ENCODE data around the gene TNXB.
"Not testable (repeated sequence)": the region's sequence is repeated elsewhere in the genome, so short reads cannot be mapped to it uniquely, and the experiment has no call there.

Gene TNXB

GRCh38 chr6:32014547-32014946 lies 94.6 kb downstream of the TNXB start, which contains the start of gene C4B:
Gene C4B (plus strand): TSS chr6:32014795. CDS start chr6:32014846, 51 bp downstream.
- H2BK15ac ChIP-seq (ENCODE audit: low read depth, poor library complexity, severe bottlenecking); H3K14ac ChIP-seq (ENCODE audit: low read length in 2 of 2); H2BK120ac ChIP-seq (ENCODE audit: low read depth, low read length); H3K27me3 ChIP-seq (ENCODE audit: control insufficient read depth in 1 of 2, insufficient read depth in 1 of 2, low read length in 2 of 2); DNase-seq; H2BK12ac ChIP-seq (ENCODE audit: low read length in 2 of 2); H3K79me1 ChIP-seq (replicated peaks; ENCODE audit: low read length, poor library complexity, severe bottlenecking); H2BK5ac ChIP-seq (ENCODE audit: low read depth, low read length, poor library complexity, severe bottlenecking); H3K9ac ChIP-seq (ENCODE audit: low read length); H3K4me2 ChIP-seq (ENCODE audit: low read length, poor library complexity, severe bottlenecking); H3K4ac ChIP-seq (ENCODE audit: low read depth in 1 of 2, low read length in 2 of 2); H3K18ac ChIP-seq (ENCODE audit: low read depth in 1 of 2, low read length in 2 of 2); H3K27ac ChIP-seq (ENCODE audit: low read length, poor library complexity, severe bottlenecking); H2AFZ ChIP-seq (ENCODE audit: low read depth, low read length); H3K4me3 ChIP-seq (ENCODE audit: insufficient read depth in 1 of 2, low read depth in 1 of 2, low read length in 2 of 2); H3K9me3 ChIP-seq (ENCODE audit: control insufficient read depth, low read length); H4K8ac ChIP-seq (ENCODE audit: low read length); H3K23ac ChIP-seq (ENCODE audit: low read length in 2 of 2); H2AK5ac ChIP-seq (ENCODE audit: low read length, severe bottlenecking); H3K4me1 ChIP-seq (ENCODE audit: control insufficient read depth, insufficient read depth, low read depth, low read length); H4K91ac ChIP-seq (ENCODE audit: low read length); H3K36me3 ChIP-seq (ENCODE audit: control insufficient read depth in 1 of 2, insufficient read depth in 2 of 2, low read depth in 1 of 2, low read length in 2 of 2): not testable (repeated sequence)
- no CpG with 5 or more reads among the region's 6 CpGs for WGBS

- H2BK120ac ChIP-seq (ENCODE audit: low read depth, low read length); H2AFZ ChIP-seq (ENCODE audit: low read depth, low read length); H4K8ac ChIP-seq (ENCODE audit: low read length); H2BK15ac ChIP-seq (ENCODE audit: low read depth, poor library complexity, severe bottlenecking); H3K23ac ChIP-seq (ENCODE audit: low read length in 2 of 2); H3K4ac ChIP-seq (ENCODE audit: low read depth in 1 of 2, low read length in 2 of 2); DNase-seq; H3K14ac ChIP-seq (ENCODE audit: low read length in 2 of 2); H3K9ac ChIP-seq (ENCODE audit: low read length); H3K4me2 ChIP-seq (ENCODE audit: low read length, poor library complexity, severe bottlenecking); H3K9me3 ChIP-seq (ENCODE audit: control insufficient read depth, low read length); H3K27me3 ChIP-seq (ENCODE audit: control insufficient read depth in 1 of 2, insufficient read depth in 1 of 2, low read length in 2 of 2); H2BK5ac ChIP-seq (ENCODE audit: low read depth, low read length, poor library complexity, severe bottlenecking); H2BK12ac ChIP-seq (ENCODE audit: low read length in 2 of 2); H4K91ac ChIP-seq (ENCODE audit: low read length); H3K4me1 ChIP-seq (ENCODE audit: control insufficient read depth, insufficient read depth, low read depth, low read length); H3K79me1 ChIP-seq (replicated peaks; ENCODE audit: low read length, poor library complexity, severe bottlenecking); H3K4me3 ChIP-seq (ENCODE audit: insufficient read depth in 1 of 2, low read depth in 1 of 2, low read length in 2 of 2); H3K36me3 ChIP-seq (ENCODE audit: control insufficient read depth in 1 of 2, insufficient read depth in 2 of 2, low read depth in 1 of 2, low read length in 2 of 2); H2AK5ac ChIP-seq (ENCODE audit: low read length, severe bottlenecking); H3K18ac ChIP-seq (ENCODE audit: low read depth in 1 of 2, low read length in 2 of 2); H3K27ac ChIP-seq (ENCODE audit: low read length, poor library complexity, severe bottlenecking): not testable (repeated sequence)
- WGBS, result no CpG with 5 or more reads among the region's 5 CpGs
These were observed 95.4 kb downstream of the TNXB start for GRCh38 chr6:32013738-32014137.

GRCh38 chr6:32012941-32013617 lies 96.1 kb downstream of the TNXB start:
- H2BK15ac ChIP-seq (ENCODE audit: low read depth, poor library complexity, severe bottlenecking); H2BK5ac ChIP-seq (ENCODE audit: low read depth, low read length, poor library complexity, severe bottlenecking); H3K4me2 ChIP-seq (ENCODE audit: low read length, poor library complexity, severe bottlenecking); H2AK5ac ChIP-seq (ENCODE audit: low read length, severe bottlenecking); H3K4ac ChIP-seq (ENCODE audit: low read depth in 1 of 2, low read length in 2 of 2); H3K14ac ChIP-seq (ENCODE audit: low read length in 2 of 2); H3K4me3 ChIP-seq (ENCODE audit: insufficient read depth in 1 of 2, low read depth in 1 of 2, low read length in 2 of 2); H2AFZ ChIP-seq (ENCODE audit: low read depth, low read length); H3K27me3 ChIP-seq (ENCODE audit: control insufficient read depth in 1 of 2, insufficient read depth in 1 of 2, low read length in 2 of 2); H4K91ac ChIP-seq (ENCODE audit: low read length); H3K79me1 ChIP-seq (replicated peaks; ENCODE audit: low read length, poor library complexity, severe bottlenecking); H2BK12ac ChIP-seq (ENCODE audit: low read length in 2 of 2); H3K18ac ChIP-seq (ENCODE audit: low read depth in 1 of 2, low read length in 2 of 2); H3K36me3 ChIP-seq (ENCODE audit: control insufficient read depth in 1 of 2, insufficient read depth in 2 of 2, low read depth in 1 of 2, low read length in 2 of 2); H3K4me1 ChIP-seq (ENCODE audit: control insufficient read depth, insufficient read depth, low read depth, low read length); H2BK120ac ChIP-seq (ENCODE audit: low read depth, low read length); H3K9ac ChIP-seq (ENCODE audit: low read length); H3K23ac ChIP-seq (ENCODE audit: low read length in 2 of 2); H3K27ac ChIP-seq (ENCODE audit: low read length, poor library complexity, severe bottlenecking); H3K9me3 ChIP-seq (ENCODE audit: control insufficient read depth, low read length); H4K8ac ChIP-seq (ENCODE audit: low read length); DNase-seq: not testable (repeated sequence)
- 90% methylated on average over 7 of the region's 17 CpGs for WGBS

- DNase-seq; H2BK5ac ChIP-seq (ENCODE audit: low read depth, low read length, poor library complexity, severe bottlenecking); H3K23ac ChIP-seq (ENCODE audit: low read length in 2 of 2); H2BK12ac ChIP-seq (ENCODE audit: low read length in 2 of 2); H3K9ac ChIP-seq (ENCODE audit: low read length); H3K27me3 ChIP-seq (ENCODE audit: control insufficient read depth in 1 of 2, insufficient read depth in 1 of 2, low read length in 2 of 2); H3K14ac ChIP-seq (ENCODE audit: low read length in 2 of 2); H2AFZ ChIP-seq (ENCODE audit: low read depth, low read length); H4K8ac ChIP-seq (ENCODE audit: low read length); H2AK5ac ChIP-seq (ENCODE audit: low read length, severe bottlenecking); H3K4me3 ChIP-seq (ENCODE audit: insufficient read depth in 1 of 2, low read depth in 1 of 2, low read length in 2 of 2); H3K4me2 ChIP-seq (ENCODE audit: low read length, poor library complexity, severe bottlenecking); H4K91ac ChIP-seq (ENCODE audit: low read length); H3K18ac ChIP-seq (ENCODE audit: low read depth in 1 of 2, low read length in 2 of 2); H3K27ac ChIP-seq (ENCODE audit: low read length, poor library complexity, severe bottlenecking); H3K36me3 ChIP-seq (ENCODE audit: control insufficient read depth in 1 of 2, insufficient read depth in 2 of 2, low read depth in 1 of 2, low read length in 2 of 2); H2BK15ac ChIP-seq (ENCODE audit: low read depth, poor library complexity, severe bottlenecking); H3K79me1 ChIP-seq (replicated peaks; ENCODE audit: low read length, poor library complexity, severe bottlenecking); H3K4me1 ChIP-seq (ENCODE audit: control insufficient read depth, insufficient read depth, low read depth, low read length); H2BK120ac ChIP-seq (ENCODE audit: low read depth, low read length); H3K9me3 ChIP-seq (ENCODE audit: control insufficient read depth, low read length); H3K4ac ChIP-seq (ENCODE audit: low read depth in 1 of 2, low read length in 2 of 2): not testable (repeated sequence)
- no CpG with 5 or more reads among the region's 27 CpGs for WGBS
These were observed 98.1 kb downstream of the TNXB start for GRCh38 chr6:32010856-32011530.

Measured in mesenchymal stem cell (in vitro differentiated cells and primary cell).